ENCODE measurements around the gene DOK5.

GRCh38 chr20:54605319-54605718 lies 129.9 kb downstream of the DOK5 start:
- TF ChIP-seq CTCF (IDR thresholded peaks at IDR 0.05; ENCODE audit: extremely low read depth in 1 of 2, insufficient read depth in 1 of 2, low read depth in 1 of 2, low read length in 2 of 2), result no peak
- no peak for TF ChIP-seq POLR2A (IDR thresholded peaks at IDR 0.05; ENCODE audit: low read depth, low read length)
- TF ChIP-seq POLR2AphosphoS5 (IDR thresholded peaks at IDR 0.05; ENCODE audit: insufficient read depth, low read depth, low read length), result no peak
- no peak for TF ChIP-seq MAX (IDR thresholded peaks at IDR 0.05; ENCODE audit: insufficient read depth, insufficient read length)
- TF ChIP-seq FOS (IDR thresholded peaks at IDR 0.05; ENCODE audit: borderline replicate concordance, insufficient read depth, low read length), result no peak
- TF ChIP-seq EZH2 (IDR thresholded peaks at IDR 0.05; ENCODE audit: borderline replicate concordance, low read depth, low read length, severe bottlenecking), result no peak
